Stimulated activated CD4-positive, alpha-beta T cell treated with anti-CD3 and anti-CD28 coated beads, Interleukin-15, amount 100 ng/mL, for 48 hours (primary cell): ENCODE measurements around the gene CCAR1.
"Not testable (repeated sequence)": the region's sequence is repeated elsewhere in the genome, so short reads cannot be mapped to it uniquely, and the experiment has no call there.

Experiments
- DNase-seq, 2 donors: peaks; one replicate each; pipeline ENCODE4 v3.0.0-alpha.2; 2020; ENCODE audit warnings: low read depth in 2 of 2

The CCAR1 gene

GRCh38 chr10:68759967-68760366 lies 38.9 kb downstream of the CCAR1 start:
- DNase-seq = no peak

GRCh38 chr10:68767407-68767806 lies 46.4 kb downstream of the CCAR1 start:
- not testable (repeated sequence) for DNase-seq

DNA sequence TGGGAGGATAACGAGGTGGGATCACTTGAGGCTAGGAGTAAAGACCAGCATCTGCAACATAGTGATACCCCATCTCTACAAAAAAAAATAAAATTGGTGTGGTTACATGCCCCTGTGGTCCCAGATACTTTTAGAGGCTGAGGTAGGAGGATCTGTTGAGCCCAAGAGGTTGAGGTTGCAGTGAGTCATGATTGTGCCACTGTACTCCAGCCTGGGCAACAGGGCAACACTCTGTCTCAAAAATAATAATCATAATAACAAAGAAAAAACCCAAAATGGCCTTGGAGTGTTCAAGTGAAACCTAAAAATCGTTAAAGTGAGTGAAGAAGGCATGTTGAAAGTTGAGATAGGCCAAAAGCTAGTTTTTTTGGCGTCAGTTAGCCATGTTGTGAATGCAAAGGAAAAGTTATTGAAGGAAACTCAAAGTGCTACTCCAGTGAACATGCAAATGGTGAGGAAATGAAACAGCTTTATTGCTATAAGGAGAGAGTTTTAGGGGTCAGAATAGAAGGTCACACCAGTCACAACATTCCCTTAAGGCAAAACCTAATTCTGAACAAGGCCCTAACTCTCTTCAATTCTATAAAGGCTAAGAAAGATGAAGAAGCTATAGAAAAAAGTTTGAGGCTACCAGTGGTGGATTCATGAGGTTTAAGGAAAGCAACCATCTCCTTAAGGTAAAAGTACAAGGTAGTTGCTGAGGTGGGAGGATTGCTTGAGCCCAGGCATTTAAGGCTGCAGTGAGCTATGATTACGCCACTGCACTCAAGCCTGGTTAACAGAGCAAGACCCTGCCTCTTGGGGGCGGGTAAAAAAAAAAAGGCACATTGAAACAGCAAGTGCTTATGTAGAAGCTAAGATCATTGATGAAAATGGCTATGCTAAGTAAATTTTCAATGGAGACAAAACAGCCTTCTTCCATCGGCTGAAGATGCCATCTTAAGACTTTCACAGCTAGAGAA lies 60.9 kb downstream of the CCAR1 start:
- DNase-seq = no peak

- DNase-seq = no peak
Measured at GRCh38 chr10:68784476-68784875, 63.4 kb downstream of the CCAR1 start.

DNA sequence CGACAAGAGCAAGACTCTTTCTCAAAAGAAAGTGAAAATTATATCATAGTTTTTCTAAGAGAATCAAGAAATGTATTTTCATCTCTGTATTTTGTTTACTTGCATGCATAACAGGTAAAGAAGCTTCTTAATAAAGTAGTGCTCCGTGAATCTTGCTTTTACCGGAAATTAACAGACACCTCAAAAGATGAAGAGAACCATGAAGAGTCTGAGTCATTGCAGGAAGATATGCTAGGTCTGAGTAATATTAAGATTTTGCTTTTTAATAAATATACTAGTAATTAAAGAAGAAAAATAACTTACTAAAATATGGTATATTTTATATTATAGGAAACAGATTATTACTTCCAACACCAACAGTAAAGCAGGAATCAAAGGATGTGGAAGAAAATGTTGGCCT lies 66.8 kb downstream of the CCAR1 start:
- no peak for DNase-seq

DNA sequence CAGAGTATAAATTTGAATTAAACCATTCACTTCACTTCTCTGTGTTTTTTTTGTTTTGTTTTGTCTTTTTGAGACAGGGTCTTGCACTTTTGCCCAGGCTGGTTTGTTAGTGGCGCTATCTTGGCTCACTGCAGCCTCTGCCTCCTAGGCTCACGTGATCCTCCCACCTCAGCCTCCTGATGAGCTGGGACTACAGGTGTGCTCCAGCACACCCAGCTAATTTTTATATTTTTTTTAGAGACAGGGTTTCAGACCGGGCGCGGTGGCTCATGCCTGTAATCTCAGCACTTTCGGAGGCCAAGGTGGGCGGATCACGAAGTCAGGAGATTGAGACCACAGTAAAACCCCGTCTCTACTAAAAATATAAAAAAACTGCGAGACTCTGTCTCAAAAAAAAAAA lies 69.4 kb downstream of the CCAR1 start:
- no peak for DNase-seq

- DNase-seq = no peak
Measured at GRCh38 chr10:68792115-68792514, 71.1 kb downstream of the CCAR1 start.

DNA sequence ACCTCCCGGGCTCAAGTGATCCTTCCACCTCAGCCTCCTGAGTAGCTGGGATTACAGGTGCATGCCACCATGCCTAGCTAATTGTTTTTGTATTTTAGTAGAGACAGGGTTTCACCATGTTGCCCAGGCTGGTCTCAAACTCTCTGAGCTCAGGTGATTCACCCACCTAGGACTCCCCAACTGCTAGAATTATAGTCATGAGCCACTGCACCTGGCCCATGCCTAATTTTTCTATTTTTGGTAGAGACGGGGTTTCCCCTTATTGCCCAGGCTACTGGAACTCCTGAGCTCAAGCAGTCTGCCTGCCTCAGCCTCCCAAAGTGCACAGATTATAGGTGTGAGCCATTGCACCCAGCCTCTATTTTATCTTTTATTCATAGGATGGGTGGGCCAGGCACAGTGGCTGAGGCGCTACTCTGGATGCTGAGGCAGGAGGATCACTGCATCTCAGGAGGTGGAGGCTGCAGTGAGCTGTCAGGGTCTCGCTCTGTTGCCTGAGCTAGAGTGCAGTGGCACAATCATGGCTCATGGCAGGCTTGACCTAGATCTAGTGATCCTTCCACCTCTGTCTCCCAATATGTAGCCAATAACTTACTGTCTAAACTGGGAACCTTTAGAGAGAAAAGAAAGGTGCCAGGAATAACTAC lies 75.0 kb downstream of the CCAR1 start:
- no peak for DNase-seq

DNA sequence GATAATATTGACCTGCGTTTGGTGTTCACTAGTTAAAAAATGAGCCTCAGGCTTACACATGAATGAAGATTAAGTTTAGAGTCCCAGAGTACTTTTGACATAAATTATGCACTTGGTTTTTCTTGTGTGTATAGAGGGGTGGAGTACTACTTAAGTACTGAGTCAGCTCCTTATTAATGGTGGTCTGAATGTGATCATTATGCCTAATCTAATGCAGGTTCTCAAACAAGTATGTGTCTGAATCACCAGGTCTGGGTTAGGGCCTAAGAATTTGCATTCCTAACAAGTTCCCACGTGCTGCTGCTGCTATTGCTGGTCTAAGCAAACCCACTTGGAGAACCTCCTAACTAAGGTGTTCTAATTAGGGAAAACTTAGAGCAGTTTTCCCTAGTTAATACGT lies 75.6 kb downstream of the CCAR1 start:
- no peak for DNase-seq

DNA sequence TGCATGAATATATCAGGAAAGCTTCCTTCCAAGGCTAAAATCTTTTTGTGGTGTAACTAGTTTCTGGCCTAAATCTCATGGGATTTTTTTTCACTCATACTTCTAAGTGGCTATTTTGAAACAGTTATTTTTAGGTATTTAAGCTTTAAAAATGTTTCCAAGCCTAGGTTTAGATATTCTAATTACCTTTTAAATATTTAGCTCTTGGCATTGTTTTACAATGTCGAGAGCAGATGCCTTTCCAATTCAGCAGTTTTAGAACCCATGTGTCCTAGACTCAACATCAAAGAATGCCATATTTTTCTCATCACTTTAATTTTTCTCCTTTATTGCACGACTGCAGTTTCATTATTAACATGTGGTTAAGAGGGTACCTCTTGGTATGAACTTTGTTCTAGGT lies 79.2 kb downstream of the CCAR1 start:
- no peak for DNase-seq

- no peak for DNase-seq
Measured at GRCh38 chr10:68804692-68805091, 83.7 kb downstream of the CCAR1 start.

DNA sequence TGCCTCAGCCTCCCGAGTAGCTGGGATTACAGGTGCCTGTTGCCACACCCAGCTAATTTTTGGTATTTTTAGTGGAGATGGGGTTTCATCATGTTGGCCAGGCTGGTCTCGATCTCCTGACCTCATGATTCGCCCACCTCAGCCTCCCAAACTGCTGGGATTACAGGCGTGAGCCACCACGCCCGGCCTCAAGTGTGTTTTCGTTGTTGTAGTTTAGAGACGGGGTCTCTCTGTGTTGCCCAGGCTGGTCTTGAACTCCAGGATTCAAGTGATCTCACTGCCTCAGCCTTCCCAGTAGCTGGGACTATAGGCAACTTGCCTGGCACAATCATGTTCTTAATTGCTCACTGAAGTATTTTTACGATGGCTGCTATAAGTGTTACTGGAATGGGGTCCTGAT lies 89.8 kb downstream of the CCAR1 start:
- not testable (repeated sequence) for DNase-seq

GRCh38 chr10:68811314-68812009 lies 90.4 kb downstream of the CCAR1 start:
- DNase-seq = no peak

- DNase-seq = no peak
Measured at GRCh38 chr10:68812420-68812819, 91.4 kb downstream of the CCAR1 start.

GRCh38 chr10:68813559-68813958 lies 92.5 kb downstream of the CCAR1 start:
- no peak for DNase-seq

- no peak for DNase-seq
Measured at GRCh38 chr10:68816796-68817412, 95.9 kb downstream of the CCAR1 start.

GRCh38 chr10:68820359-68820758 lies 99.3 kb downstream of the CCAR1 start:
- DNase-seq = not testable (repeated sequence)

DNA sequence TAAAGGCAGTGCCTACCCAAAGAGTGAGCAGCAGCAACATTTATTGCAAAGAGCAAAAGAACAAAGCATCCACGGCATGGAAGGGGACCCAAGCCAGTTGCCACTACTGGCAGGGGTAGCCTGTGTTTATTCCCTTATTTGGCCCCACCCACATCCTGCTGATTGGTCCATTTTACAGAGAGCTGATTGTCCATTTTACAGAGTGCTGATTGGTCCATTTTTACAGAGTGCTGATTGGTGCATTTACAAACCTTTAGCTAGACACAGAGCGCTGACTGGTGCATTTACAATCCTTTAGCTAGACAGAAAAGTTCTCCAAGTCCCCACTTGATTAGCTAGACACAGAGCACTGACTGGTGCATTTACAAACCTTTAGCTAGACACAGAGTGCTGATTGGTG lies 101.6 kb downstream of the CCAR1 start:
- not testable (repeated sequence) for DNase-seq

- DNase-seq = peak; percentile 24 to 59
Measured at GRCh38 chr10:68826764-68827591, 105.9 kb downstream of the CCAR1 start, which contains the start of gene STOX1. STOX1 (plus strand) TSS chr10:68827531; CDS start chr10:68827624, 93 bp downstream.

DNA sequence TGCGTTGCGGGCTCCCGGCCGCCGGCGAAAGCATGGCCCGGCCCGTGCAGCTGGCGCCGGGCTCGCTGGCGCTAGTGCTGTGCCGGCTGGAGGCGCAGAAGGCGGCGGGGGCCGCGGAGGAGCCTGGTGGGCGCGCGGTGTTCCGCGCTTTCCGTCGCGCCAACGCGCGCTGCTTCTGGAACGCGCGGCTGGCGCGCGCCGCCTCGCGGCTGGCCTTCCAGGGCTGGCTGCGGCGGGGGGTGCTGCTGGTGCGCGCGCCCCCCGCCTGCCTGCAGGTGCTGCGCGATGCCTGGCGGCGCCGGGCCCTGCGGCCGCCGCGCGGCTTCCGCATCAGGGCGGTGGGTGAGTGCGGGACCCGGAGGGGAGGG lies 106.5 kb downstream of the CCAR1 start:
- DNase-seq = not testable (repeated sequence)

GRCh38 chr10:68828083-68828601 lies 107.1 kb downstream of the CCAR1 start:
- DNase-seq = not testable (repeated sequence)
